Left ventricle myocardium inferior (tissue), 1 donor: ENCODE data around the gene CEACAM20. TPM values are rescaled to one million over a fixed set of nuclear protein-coding genes. Genes with fewer than 3 reads are reported as not detected.
"Not testable (repeated sequence)": the region's sequence is repeated elsewhere in the genome, so short reads cannot be mapped to it uniquely, and the experiment has no call there.

Source experiments
- DNase-seq: peaks from one replicate; pipeline ENCODE4 v3.0.0-alpha.2; 2020
- H3K27ac ChIP-seq: fragments of 200-600 bp; replicated peaks from 2 replicates; pipeline ENCODE4 v1.8.0; 2021
- H3K27me3 ChIP-seq: fragments of 200-600 bp; 2 replicates; pipeline ENCODE4 v1.8.0; 2021; ENCODE audit warnings: low read depth
- H3K36me3 ChIP-seq: fragments of 200-600 bp; 2 replicates; pipeline ENCODE4 v1.8.0; 2021
- H3K4me1 ChIP-seq: fragments of 200-600 bp; 2 replicates; pipeline ENCODE4 v1.8.0; 2021
- H3K4me3 ChIP-seq: fragments of 200-600 bp; 2 replicates; pipeline ENCODE4 v1.8.0; 2021; ENCODE audit warnings: mild to moderate bottlenecking, moderate library complexity
- H3K9me3 ChIP-seq: fragments of 200-600 bp; replicated peaks from 2 replicates; pipeline ENCODE4 v1.8.0; 2021
- intact Hi-C: fragments of 100-400 bp; cut with micrococcal nuclease; formaldehyde crosslinking; loops from one replicate; pipeline ENCODE4 v1.11.0; 2022
- total RNA-seq: library from RNA; stranded (reverse); fragmentation: NEBNext Ultra II Directional; extraction: Animal tissue kit (Norgen Biotek cat#: 25700); gene quantifications from one replicate; pipeline ENCODE4 v1.2.1, GENCODE V29; 2021
- TF ChIP-seq, protein P1 (sequence below): fragments of 200-600 bp; IDR thresholded peaks from 2 replicates; pipeline ENCODE4 v1.8.0; 2021; ENCODE audit warnings: antibody characterized with exemption, mild to moderate bottlenecking, borderline replicate concordance
- donor health status: DM: no; HTN: yes; CAD: no; lungs with severe emphysema.

The CEACAM20 gene
- total RNA-seq, 1 donor from 2014 or later: not detected

GRCh38 chr19:44553478-44554171 is 24.1 kb upstream of the CEACAM20 start:
- H3K36me3 ChIP-seq: no peaks in the 10 kb centered on the region
- intact Hi-C loops: no loop called here
- no peak overlapping the region for H3K27ac ChIP-seq
- DNase-seq: no peak
- no peaks in the 10 kb centered on the region for H3K4me1 ChIP-seq
- no peak overlapping the region for H3K4me3 ChIP-seq
- peaks cover 14% of the 10 kb centered on the region for H3K27me3 ChIP-seq
- H3K9me3 ChIP-seq: no peaks in the 10 kb centered on the region
- TF ChIP-seq, protein P1, sequence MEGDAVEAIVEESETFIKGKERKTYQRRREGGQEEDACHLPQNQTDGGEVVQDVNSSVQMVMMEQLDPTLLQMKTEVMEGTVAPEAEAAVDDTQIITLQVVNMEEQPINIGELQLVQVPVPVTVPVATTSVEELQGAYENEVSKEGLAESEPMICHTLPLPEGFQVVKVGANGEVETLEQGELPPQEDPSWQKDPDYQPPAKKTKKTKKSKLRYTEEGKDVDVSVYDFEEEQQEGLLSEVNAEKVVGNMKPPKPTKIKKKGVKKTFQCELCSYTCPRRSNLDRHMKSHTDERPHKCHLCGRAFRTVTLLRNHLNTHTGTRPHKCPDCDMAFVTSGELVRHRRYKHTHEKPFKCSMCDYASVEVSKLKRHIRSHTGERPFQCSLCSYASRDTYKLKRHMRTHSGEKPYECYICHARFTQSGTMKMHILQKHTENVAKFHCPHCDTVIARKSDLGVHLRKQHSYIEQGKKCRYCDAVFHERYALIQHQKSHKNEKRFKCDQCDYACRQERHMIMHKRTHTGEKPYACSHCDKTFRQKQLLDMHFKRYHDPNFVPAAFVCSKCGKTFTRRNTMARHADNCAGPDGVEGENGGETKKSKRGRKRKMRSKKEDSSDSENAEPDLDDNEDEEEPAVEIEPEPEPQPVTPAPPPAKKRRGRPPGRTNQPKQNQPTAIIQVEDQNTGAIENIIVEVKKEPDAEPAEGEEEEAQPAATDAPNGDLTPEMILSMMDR: no peak

DNA sequence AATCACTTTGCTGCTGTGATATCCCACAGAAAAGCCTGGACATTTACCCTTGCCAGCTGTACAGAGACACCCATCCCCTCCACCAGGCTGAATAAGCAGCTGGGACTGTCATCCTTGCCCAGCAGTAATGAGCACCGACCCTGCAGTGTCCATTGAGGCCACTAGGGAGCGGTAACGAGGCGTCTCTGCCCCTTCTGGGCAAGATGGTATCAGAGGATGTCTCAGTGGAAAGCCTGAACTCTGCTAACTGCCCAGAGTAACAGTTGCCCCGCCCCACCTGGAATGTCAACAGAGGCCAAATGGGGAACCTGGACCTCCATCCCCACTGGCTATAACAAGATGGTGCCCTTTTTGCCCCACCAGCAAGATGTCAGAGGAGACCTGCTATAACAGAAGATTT is 22.8 kb upstream of the CEACAM20 start:
- intact Hi-C loops: no loop called here
- no peak overlapping the region for H3K4me3 ChIP-seq
- H3K4me1 ChIP-seq: no peaks in the 10 kb centered on the region
- no peak overlapping the region for H3K27ac ChIP-seq
- no peaks in the 10 kb centered on the region for H3K9me3 ChIP-seq
- H3K36me3 ChIP-seq: no peaks in the 10 kb centered on the region
- TF ChIP-seq, protein P1: peak; percentile 37
- no peak for DNase-seq
- H3K27me3 ChIP-seq: peaks cover 12% of the 10 kb centered on the region

DNA sequence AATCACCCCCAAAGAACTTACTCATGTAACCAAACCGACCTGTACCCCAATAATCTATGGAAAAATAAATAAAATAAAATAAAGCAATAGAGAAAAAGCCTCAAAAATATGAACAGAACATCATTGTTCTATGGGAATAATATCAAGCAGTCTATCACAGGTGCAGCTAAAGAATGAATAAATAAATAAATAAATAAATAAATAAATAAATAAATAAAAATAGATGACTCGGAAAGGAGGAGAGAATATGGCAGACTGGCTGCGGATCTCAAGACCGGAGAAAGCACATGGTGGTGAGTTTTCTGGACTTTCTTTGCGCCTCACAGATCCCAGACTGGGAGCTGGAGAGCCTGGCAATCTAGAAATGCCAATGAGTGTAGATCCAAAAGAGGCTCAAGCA is 22.4 kb upstream of the CEACAM20 start:
- Histone ChIP-seq H3K27ac (no peak overlapping the region), H3K27me3 (peaks cover 9% of the 10 kb centered on the region), H3K36me3 (no peaks in the 10 kb centered on the region), H3K4me3 (no peak overlapping the region), H3K4me1 (no peaks in the 10 kb centered on the region), H3K9me3 (no peaks in the 10 kb centered on the region)
- TF ChIP-seq, protein P1: no peak
- no peak for DNase-seq
- intact Hi-C loops: no loop called here

GRCh38 chr19:44550976-44551375 is 21.5 kb upstream of the CEACAM20 start:
- H3K27me3 ChIP-seq, DNase-seq, H3K9me3 ChIP-seq, H3K4me1 ChIP-seq, intact Hi-C loops, H3K36me3 ChIP-seq, H3K4me3 ChIP-seq, H3K27ac ChIP-seq: not testable (repeated sequence)

GRCh38 chr19:44549507-44549906 is 20.0 kb upstream of the CEACAM20 start:
- no peaks in the 10 kb centered on the region for H3K36me3 ChIP-seq
- no peaks in the 10 kb centered on the region for H3K9me3 ChIP-seq
- H3K4me1 ChIP-seq: no peaks in the 10 kb centered on the region
- peaks cover 10% of the 10 kb centered on the region for H3K27me3 ChIP-seq
- no peak for DNase-seq
- TF ChIP-seq, protein P1: no peak
- intact Hi-C loops: no loop called here
- no peak overlapping the region for H3K4me3 ChIP-seq
- H3K27ac ChIP-seq: no peak overlapping the region

GRCh38 chr19:44548736-44549135 is 19.3 kb upstream of the CEACAM20 start:
- Histone ChIP-seq H3K36me3 (no peaks in the 10 kb centered on the region), H3K27me3 (peaks cover 17% of the 10 kb centered on the region), H3K27ac (no peak overlapping the region), H3K4me1 (no peaks in the 10 kb centered on the region), H3K4me3 (no peak overlapping the region), H3K9me3 (no peaks in the 10 kb centered on the region)
- no peak for DNase-seq
- TF ChIP-seq, protein P1: no peak
- intact Hi-C loops: no loop called here
